OCI-M2 (cell line): ENCODE data around the gene VDAC2.

Source experiments
- DNase-seq: peaks from one replicate; lab custom pipeline; 2025; ENCODE audit not compliant: unreplicated experiment; lab: John Stamatoyannopoulos, UW

VDAC2 gene

DNA sequence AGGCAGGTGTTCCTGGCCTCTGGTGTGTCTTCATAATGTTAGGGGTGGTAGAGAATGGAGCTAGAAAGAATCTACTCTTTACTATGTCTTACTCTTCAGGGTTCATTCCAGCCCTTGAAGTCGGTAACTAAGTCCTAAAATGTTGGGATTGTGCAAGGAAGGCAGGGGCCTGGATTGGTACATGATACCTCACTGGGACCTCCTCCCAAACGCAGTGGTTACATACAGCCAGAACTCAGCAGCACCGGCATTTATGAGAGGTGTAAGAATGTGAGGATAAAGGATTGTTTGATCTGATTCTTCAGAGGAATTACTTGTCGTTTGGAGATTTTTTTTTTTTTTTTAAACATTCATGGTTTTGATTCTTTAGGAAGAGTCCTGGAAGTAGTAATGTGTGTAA, 18.2 kb downstream of the VDAC2 start:
- DNase-seq, result no peak

DNA sequence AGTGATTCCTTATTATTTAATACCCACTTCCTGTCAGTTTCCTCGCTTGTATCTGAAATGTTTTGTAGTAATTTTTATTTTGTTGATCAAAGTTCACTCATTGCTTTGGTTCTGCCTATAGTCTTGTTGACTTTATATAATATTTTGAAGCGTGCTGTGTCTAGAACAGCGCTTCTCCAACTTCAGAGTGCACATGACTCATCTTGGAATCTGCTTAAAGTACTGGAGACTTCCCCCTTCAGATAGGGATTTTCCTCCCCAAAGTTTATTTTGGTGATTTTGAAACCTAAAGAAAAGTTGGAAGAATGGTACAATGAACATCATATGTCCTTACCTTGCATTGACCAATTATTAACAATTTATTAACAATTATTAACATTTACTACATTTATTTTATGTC, 19.4 kb downstream of the VDAC2 start:
- no peak for DNase-seq

- DNase-seq, result peak; percentile 35
Measured at GRCh38 chr10:75230600-75231038, 20.0 kb downstream of the VDAC2 start.

GRCh38 chr10:75231672-75232581, 21.3 kb downstream of the VDAC2 start:
- DNase-seq, result no peak

DNA sequence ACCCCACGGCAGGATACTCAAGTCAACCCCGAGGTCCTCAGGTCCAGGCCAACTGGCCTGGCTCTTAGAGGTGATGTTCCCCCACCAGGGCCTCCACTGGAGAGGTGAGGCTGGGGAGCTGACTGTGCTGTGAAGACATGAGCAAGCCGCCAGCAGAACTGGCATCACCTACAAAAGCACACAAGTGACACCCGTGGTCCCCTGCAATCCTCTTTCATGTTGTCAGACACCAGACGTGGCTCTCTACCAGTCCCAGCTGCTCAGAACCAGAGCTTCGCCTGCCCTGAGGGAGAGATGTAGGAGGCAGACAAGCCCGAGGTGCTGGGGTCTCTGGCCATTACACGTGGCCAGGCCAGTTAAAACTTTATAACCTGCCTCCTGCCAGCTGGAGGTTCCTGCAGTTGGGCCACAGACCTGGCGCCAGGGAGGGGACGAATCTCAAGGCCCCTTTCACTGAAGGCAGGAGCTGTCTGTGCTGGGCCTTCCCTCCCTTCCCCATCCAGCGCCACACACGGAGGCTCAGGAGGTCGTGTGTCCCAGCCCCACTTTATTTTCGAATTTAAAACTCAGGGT, 22.9 kb downstream of the VDAC2 start:
- DNase-seq, result no peak

GRCh38 chr10:75234017-75234682, 23.6 kb downstream of the VDAC2 start:
- DNase-seq, result no peak

- DNase-seq, result no peak
Measured at GRCh38 chr10:75234683-75235374, 24.2 kb downstream of the VDAC2 start.

- peak; percentile 40 for DNase-seq
Measured at GRCh38 chr10:75235375-75236177, 25.0 kb downstream of the VDAC2 start, which contains the start of gene COMTD1. Gene COMTD1 (minus strand): TSS chr10:75235957. CDS start chr10:75235928, 29 bp downstream.

DNA sequence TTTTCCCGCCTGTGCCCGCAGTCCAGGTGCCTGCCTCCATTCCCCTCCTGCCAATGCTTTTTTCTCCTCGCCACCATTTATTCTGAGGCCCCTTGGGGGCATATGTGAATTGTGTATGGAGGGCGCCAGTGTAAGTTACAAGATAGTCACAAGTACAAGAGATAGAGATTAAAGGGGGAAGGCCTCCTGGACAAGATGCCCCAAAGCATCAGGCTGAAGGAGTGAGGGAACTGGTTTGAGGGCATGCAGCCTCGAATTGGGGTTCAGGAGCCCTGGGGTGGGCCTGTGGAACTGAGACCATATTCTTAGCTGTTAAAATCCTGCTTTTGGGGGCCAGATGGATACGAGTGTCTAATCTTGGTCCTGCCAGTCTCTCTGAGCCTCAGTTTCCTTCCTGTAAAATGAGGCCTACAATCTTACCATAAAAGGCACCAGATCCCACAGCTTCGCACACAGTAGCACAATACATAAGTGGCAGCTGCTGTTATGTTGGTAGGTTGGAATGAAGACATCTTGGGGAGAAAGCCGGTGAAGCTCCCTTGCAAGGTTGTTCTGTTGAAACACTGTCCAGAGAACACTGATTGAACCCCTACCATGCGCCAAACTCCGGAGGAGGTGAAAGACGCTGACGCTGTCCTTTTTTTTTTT, 25.7 kb downstream of the VDAC2 start:
- no peak for DNase-seq

GRCh38 chr10:75238182-75239095, 27.8 kb downstream of the VDAC2 start:
- DNase-seq, result no peak

DNA sequence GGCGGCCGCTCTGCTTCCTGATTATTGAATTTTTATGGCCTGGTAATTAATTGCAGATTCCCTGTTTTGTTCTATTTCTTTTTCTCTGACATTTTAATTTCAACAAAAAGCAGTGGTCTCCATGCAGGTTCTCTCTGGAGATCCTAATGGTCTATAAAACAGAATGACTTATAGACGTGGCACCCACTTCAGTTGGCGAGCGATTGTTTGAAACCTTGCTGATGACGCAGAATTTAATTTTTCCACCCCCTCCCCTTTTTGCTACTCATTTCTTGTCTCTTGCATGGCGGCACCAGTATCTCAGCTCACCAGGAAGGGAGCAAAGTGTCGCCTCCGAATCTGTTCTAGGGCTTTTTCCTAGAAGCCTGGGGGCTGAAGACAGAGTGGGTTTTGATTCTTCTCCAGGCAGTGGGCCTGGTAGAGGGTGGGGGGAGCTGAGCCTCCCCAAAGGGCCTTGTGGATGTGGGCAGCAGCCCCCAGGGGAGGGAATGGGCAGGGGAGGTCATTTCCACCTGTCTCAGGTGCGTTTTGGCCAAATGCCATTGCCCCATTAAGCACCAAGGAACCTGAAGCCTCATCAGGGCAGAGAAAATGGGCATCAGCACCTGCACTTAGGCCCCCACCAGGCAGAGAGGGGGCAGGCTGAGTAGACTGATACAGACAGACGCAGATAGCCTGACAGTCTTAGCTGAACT, 28.6 kb downstream of the VDAC2 start:
- no peak for DNase-seq

DNA sequence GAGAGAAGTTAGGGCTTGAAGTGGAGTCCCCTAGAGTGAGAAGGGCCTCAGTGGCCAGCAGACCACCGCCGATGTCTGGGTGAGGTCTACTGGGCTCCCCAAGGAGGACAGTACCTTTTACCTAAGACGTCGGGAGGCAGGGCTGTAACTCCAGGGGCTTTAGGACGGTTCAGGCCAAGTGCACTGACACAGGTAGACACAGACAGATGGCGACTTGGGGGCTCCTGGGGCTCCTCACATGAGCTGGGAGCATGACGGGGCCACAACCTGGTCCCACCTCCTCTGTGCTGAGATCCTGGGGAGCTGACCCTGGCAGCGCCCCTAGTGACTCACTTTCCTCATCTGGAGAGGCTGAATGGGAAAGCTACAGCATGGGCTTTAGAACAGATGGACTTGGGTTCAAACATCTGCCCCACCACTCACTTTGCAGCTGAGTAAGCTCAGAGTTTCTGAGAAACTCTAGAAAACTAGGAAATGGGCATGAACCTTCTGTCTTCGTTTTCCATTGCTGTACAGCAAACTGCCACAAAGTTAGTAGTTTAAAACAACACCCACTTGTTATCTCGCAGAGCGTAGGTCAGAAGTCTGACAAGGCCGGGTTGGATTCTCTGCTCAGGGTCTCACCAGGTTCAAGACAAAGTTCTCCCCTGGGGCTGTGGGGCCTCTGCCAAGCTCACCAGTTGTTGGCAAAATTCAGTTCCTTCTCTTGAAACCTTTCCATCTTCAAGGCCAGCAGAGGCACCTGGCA, 29.9 kb downstream of the VDAC2 start:
- DNase-seq, result no peak

GRCh38 chr10:75243426-75243825, 32.8 kb downstream of the VDAC2 start:
- DNase-seq, result no peak

GRCh38 chr10:75244487-75245353, 34.1 kb downstream of the VDAC2 start:
- no peak for DNase-seq

DNA sequence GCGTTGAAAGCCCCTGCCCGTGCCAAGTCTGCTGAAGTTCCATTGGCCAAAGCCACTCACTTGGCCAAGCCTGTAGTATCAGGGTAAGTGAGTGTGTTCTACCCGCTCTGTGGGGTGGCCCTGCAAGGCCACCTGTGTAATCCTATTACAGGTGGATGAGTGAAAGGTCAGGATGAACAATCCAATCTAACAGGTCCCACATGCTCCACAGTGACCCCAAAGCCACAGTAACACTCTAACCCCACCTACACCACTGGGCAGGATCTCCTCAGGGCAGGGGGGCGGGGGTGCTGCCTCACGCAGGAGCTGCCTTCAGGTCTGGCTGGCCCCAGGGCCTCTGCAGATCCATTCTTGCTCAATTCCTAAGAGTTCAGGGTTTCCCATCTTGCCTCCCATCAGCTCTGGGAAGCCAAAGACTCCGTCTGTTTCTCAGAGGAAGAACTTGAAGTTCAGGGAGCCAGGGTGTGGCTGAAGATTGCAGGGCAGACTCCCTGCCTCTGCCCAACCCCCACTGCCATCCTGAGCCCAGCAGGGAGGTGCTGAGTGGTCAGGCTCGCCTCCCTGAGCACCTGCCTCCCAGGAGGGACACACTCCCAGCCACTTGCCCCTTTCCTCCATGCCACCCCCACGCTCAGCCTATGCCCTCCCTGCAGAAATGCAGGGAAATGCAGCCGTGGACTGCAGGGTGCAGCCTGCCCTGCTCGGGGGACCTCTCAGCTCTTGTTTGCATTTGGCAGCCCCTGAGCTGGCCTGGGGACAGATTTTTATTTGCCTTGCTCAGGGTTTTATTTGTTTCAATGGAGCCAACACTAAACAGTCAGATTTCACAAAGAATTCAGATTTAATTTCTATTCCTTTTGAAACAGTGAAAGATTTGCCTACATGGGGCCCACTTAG, 35.0 kb downstream of the VDAC2 start:
- DNase-seq, result no peak

- no peak for DNase-seq
Measured at GRCh38 chr10:75246506-75246905, 35.9 kb downstream of the VDAC2 start.
